COLO829 (cell line): ENCODE data around the gene METTL9.
"Not testable (repeated sequence)": the region's sequence is repeated elsewhere in the genome, so short reads cannot be mapped to it uniquely, and the experiment has no call there.

Source experiments
- DNase-seq: peaks from one replicate; pipeline ENCODE4 v3.0.0; 2012; ENCODE audit warnings: low spot score

Gene METTL9

GRCh38 chr16:21611198-21611555, 11.8 kb downstream of the METTL9 start:
- no peak for DNase-seq

GRCh38 chr16:21611556-21612384, 12.4 kb downstream of the METTL9 start:
- no peak for DNase-seq

DNA sequence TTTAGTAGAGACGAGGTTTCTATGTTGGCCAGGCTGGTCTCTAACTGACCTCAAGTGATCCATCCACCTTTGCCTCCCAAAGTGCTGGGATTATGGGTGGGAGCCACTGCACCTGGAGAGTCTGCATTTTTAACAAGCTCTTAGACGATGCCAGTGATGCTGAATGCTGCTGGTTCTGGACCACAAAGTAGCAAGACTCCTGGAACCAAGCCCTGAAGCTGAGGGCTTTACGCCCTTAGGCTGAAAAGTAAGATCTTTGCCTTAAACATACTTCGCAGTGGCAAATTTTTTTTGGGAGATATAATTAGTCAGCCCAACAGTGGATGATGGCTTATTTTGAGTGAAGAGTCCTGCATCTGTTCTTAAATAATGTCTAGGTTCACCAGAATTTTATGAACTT, 14.0 kb downstream of the METTL9 start:
- DNase-seq = no peak

- no peak for DNase-seq
These were observed 14.4 kb downstream of the METTL9 start for GRCh38 chr16:21613781-21614180.

DNA sequence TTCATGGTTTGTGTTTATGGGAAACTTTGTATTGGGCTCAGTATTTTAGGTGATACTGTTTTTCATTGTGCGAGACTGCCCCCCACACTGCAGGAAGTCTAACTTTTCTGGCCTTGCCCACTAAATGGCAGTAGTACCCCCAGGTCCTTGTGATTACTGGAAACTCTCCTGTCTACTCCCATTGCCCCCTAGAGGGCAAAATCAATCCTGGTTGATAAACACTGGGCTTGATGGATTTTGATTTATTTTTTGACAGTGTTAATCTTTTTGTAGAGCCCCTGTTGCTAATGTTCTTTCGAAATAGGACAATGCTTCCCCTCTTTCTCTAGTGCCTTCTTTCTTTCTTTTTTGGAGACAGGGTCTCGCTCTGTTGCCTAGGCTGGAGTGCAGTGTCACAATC, 15.5 kb downstream of the METTL9 start:
- no peak for DNase-seq

- DNase-seq = no peak
These were observed 18.2 kb downstream of the METTL9 start for GRCh38 chr16:21617607-21618006.

DNA sequence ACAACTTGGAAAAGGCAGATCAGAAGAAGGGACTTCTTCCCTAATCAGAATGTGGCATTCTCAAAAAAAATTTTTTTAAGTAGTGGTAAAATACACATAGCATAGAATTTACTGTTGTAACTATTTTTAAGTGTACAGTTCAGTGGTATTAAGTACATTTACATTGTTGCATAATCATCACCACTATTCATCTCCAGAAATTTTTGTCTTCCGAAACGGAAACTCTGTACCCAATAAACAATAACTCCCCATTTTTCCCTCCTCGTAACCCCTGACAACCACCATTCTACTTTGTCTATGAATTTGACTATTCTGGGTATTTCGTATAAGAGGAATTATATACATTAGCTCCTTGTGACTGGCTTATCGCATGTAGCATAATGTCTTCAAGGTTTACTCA, 18.9 kb downstream of the METTL9 start:
- DNase-seq = no peak

GRCh38 chr16:21619765-21620425, 20.5 kb downstream of the METTL9 start:
- no peak for DNase-seq

GRCh38 chr16:21620592-21620991, 21.2 kb downstream of the METTL9 start:
- DNase-seq = no peak

DNA sequence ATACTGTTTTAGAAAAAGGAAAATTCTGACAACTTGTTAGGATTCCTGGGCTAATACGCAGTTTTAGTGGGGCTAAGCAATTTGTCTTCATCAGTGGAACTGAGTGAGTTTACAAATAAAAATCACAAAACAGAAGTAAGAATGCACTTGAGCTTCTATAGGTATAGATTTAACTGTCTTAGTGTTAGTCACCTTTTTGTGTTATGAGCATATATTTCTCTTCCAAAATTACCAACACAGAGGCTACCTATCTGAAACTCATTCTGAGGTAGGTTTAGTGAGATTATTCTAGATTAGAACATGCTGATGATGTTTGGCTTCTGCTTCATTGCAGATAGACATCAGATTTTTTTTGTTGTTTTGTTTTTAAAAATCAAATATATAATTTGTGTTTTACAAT, 23.2 kb downstream of the METTL9 start:
- no peak for DNase-seq

DNA sequence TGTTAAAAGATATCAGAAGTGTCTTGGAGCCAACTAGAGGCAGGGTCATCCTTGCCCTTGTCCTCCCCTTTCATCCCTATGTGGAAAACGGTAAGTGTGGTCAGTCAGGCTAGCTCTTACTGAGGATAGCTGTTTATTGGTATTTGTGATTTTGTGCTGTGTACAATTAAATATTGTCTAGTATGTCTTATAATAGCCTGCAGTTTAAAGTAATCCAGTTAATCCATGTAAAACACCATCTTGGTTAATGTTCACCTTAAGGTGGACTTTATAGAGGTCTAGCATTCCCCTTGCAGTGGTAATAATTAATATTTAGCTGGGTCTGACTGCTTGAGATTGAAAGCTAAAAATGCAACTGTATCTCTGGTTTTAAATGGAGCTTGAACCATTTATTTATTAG, 25.6 kb downstream of the METTL9 start:
- DNase-seq = no peak

GRCh38 chr16:21626659-21627277, 27.4 kb downstream of the METTL9 start:
- peak; percentile 96 for DNase-seq

GRCh38 chr16:21628121-21628726, 28.8 kb downstream of the METTL9 start:
- DNase-seq = no peak

DNA sequence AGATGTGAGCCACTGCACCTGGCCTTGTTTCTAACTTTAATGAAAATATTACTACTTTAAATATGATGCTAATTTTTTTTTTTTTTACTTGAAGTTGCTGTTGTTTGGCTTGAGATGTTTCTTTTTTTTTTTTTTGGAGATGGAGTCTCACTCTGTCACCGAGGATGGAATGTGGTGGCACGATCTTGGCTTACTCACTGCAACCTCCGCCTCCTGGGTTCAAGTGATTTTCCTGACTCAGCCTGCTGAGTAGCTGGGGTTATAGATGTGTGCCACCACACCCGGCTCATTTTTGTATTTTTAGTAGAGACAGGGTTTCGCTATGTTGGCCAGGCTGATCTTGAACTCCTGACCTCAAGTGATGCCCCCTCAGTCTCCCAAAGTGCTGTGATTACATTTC, 29.4 kb downstream of the METTL9 start:
- DNase-seq = no peak

- DNase-seq = not testable (repeated sequence)
These were observed 30.5 kb downstream of the METTL9 start for GRCh38 chr16:21629616-21630539.

GRCh38 chr16:21630866-21631265, 31.5 kb downstream of the METTL9 start:
- not testable (repeated sequence) for DNase-seq

- DNase-seq = not testable (repeated sequence)
These were observed 32.0 kb downstream of the METTL9 start for GRCh38 chr16:21631376-21631775.

DNA sequence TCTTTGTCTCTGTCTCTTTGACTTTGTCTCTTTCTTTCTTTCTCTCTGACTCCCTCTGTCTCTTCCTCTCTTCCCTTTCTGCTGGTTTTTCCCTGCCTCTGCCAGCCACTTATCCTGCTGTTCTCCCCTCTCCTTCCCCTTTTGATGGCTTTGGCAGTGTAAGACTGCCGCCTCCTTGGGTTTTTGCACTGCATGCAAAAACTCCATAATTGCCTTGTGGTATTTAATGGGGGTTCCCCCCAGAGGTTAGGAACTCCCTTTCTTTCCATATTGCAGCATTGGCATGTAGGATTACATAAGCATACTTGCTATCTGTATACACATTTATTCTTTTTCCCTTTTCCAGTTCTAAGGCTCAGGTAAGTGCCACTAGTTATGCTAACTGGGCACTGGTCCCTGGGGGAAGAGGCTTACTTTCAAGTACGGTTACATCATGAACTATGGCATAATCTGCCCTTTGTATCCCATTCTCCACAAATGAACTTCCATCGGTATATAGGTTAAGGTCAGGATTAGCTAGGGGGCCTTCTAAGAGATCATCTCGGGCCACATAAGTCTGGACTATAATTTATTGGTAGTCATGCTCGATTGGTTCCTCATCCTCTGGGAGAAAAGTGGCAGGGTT, 32.7 kb downstream of the METTL9 start:
- not testable (repeated sequence) for DNase-seq

- DNase-seq = no peak
These were observed 34.8 kb downstream of the METTL9 start for GRCh38 chr16:21634216-21634615.

DNA sequence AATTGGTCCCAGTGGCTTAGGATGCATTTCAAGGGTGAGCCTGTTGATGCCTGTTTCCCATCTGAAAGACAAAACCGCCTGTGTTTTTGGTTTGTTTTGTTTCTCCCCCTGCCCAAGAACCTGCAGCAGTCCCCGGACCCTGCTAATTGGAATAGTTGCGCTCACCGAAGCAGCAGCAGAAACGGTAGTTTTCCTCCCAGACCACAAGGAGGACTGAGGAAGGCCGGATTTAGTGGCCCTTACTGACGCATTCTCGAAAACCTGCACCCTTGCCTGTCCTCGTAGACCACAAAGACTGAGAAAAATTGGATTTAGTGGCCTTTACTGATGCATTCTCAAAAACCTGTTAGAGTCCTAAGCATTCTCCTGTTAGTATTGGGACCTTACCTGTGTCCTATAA, 36.3 kb downstream of the METTL9 start:
- DNase-seq = not testable (repeated sequence)
